NCI-H526 (cell line): ENCODE measurements around the gene CPXM1.
A peak's percentile ranks its signal among the peaks of the same experiment; 100 is the strongest.

Experiments
- DNase-seq, 2 experiments: peaks; one replicate each; lab custom pipeline; 2025; lab: John Stamatoyannopoulos, UW

CPXM1 gene

DNA sequence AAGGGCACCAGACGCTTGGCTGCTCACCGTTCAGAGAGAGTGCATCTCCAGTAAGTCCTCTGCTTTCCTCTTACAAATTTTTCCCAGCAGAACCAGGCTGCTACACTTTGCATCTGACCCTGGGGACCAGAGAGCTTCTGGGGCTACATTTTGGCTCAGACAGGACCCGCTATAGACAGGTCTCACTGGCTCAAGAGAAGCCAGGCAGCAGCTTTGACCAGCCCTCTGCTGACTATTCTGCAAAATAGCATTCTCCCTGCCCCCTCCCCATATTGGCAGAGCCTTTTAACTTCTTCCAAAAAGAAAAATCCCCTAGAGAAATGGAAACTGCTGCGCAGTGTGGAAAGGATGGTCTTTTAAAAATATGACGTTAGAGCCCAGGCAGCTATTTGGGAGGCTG lies 37.2 kb downstream of the CPXM1 start:
- DNase-seq, result no peak

DNA sequence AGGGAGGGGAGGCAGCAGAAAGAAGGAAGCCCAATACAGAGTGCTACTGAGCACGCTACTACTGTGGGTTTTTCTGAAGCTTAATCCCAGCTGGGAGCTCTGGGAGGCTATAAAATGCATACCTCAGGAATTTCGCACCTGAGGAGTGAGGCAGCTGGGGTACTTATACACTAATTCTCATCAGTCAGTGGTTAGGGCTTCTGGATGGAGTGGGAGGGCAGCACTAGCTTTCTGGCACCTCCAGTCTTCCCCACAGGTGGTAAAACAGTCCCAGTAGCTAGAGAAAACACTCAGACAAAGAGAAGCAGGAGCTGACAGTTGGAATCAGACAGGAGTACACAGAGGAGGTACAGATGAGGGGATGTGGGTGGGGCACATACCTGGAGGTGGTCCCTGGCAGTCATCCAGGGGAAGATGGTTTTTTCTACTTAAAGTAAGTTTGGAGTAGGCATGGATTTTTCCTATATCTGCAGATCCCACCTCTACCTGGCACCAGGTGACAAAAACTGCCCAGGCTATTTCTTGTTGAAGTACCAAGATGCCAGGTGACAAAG lies 37.8 kb downstream of the CPXM1 start:
- no peak for DNase-seq

DNA sequence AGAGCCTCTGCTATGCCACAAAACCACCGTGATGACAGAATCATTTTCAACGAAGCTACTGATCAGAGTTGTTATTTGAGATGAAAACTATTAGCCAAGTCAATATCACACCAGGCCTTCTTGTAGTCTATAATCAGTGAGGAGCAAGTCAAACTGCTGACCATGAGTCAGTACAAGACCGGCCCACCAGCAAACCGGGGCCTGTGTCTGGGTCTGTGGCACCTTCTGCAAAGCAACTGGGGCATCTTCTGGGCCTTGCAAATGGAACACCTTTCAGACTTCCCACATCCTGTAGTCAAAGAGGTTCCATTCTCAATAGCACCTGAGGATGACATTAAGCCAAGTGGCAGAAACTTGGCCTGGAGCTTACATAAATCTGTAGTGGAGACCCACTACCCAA lies 38.5 kb downstream of the CPXM1 start:
- DNase-seq, result no peak

DNA sequence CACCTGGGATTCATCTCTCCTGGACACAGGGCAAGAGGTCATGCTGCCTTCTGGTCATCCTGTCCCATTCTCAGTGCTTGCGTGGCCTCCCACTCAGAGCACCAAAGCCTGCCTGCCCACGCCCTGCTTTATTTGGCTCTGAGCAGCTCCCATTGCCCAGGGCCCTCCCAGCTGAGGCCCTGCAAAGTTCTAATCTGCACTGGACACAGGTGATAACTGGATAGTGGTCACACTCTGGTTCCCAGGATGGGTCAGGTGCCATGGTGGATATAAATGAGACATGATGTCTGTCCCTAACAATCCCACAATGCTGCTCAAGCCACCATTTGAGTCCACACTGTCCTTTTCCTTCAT lies 39.5 kb downstream of the CPXM1 start:
- no peak for DNase-seq

DNA sequence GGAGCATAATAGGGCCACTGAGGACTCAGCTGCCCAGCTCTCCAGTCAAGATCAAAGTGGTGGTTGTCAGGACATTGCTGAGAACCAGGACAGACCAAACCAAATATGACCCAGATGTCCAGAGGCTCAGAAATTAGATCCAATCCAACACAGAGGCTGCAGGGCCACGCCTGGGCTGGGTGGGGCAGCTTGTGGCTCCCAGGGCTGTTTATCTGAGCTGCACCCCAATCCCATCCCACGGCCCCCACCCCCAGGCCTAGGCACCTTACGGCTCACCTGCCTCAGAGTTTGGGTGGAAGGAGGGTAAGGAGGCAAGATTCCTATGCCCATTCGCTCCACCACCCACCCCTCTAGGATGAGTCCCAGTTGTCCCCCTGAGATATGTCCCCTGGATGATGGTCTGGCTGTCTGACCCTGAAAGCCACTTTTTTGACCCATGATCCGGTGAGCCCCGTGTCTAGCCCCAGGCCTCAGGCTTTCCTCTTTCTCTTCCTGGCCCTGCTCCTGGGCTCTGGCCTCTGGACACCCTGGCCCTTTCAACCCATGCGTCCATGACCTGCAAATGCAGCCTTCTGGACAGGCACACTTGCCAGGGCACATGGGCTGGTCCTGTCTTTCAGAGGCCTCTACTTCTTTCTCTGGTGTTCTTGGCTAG lies 40.0 kb downstream of the CPXM1 start:
- DNase-seq, result no peak

DNA sequence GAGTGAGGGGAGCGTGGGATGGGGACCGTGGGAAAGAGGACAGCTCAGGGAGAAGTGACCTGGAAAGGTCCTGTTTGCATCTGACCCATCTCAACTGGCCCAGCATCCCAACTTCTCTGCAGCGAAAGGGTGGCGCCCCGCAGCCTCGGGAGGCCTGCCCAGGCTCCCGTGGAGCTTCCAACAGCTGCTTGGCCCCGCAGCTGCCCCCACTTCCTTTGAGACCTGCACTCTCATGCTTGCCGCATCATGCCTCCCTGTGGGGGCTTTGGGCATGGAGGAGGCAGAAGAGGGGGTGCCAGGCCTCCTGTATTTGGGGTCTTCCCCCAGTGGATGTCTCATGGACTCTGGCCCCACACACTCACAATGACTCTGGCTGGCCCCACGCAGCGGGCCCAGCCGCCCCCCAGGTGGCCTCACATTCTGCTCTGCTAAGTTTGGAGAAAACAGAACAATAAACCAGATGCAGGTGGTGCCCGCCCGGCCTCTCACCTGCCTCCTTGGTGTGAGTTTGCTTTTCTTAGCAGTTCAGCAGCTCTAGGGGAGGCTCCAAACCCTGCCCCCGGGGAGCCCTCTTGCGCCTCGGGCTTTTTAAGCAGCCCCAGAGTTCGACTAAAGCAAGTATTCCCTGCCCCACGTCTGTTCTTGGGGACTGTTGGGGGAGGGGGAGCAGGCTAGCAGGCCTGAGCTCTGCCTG lies 40.7 kb downstream of the CPXM1 start:
- DNase-seq, result no peak

DNA sequence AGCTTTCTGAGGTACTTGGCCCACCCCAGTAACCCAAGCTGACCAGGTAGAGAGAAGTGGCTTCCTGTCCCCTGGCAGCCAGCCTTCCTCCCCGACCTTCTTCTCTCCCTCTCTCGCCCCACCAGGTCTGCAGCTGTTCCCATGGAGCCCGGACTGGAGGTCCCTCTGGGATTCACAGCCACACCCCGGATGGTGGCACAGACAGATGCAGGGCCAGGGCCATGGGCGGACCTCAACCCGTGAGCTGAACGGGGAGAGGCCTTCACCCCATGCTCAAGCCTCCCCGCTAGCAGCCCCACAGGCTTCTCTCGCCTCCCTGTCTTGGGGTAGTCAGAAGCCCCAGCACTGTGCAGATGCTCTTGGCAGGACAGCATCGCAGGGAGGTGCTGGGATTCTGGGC lies 41.3 kb downstream of the CPXM1 start:
- DNase-seq, result no peak

DNA sequence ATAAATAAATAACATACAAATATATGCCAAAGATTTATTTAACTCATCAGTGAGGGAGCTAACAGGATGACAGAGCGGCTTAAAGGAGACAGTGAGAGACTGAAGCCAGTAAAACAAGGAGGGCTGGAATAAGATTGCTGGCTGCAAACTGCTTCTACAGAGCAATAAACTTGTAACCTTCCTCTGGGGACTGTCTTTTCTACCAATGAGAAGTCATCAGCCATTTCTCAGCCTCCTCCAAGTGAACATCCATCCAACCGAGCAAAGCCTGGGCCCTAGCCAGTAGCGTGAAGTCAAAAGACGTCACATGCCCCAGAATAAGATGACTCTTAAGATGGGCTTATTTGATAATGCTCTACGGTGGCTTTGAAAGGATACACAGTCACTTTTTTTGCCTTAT lies 42.5 kb downstream of the CPXM1 start:
- no peak for DNase-seq

DNA sequence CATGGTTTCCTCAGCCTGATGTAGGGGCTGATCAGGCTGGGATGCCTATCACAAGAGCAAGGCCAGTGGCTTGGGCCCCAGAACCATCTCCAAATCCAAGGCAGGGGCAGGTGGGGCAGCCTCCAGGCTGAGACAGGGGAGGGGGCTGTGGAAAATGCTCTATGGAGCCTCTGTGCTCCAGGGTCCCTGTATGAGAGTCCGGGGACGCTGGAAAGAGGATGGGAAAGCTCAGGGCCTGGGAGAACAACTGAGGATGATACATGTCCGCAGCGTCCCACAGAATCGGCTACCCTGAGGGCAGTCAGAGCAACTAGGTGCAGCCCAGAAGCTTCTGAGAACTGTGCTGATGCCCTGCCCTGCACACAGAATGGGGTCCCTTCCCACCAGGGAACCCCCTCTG lies 43.4 kb downstream of the CPXM1 start:
- DNase-seq, result no peak

DNA sequence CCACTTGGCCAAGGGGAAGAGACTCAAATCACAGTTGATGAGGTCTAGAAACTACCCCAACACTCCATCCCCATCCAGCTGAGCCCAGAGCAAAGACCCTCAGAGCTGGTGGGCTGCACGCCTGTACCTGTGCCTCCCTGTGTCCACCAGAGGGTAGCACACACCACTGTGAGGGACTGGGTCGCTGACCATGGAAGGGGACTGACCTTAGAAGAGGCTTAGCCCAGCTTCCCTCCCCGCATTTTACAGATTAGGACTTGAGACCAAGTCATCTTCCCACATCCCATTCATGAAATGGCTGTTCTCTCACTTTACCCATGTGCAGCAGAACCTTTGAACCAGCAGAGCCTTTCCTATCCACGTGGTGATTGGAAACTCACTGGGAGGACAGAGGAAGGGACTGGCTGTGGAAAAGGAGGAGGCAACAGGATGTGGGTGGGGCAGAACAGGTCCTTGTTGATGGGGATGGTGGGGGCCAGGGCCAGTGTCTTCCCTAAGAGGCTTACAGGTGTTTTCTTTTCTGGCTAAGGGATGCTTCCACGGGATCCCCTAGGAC lies 44.3 kb downstream of the CPXM1 start:
- peak in 1 of 2 experiments; percentile 28 for DNase-seq

DNA sequence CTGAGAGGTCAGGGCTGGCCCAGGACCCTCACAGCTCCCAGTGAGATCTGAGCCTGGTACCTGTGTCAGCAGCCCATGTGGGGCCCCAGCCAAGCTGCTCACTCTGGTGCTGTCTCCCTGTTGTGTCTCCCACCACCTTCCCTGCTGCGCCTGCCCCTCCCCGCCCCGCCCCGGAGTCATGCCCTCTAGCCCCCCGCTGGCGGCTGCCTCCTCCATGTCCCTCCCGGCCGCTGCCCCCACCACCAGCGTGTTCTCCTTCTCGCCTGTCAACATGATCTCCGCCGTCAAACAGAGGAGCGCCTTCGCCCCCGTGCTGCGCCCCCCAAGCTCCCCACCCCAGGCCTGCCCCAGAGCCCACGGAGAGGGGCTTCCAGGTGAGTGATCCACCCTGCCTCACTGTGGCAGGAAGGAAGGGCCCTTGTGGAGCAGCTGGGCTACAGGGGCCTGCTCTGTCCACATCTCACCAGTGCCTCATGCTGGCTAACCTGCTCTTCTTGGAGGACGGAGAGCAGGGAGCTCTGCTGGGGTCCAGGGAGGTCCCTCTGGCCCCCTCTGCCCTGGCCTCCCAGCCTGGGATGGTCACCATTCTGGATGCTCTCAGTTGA lies 44.9 kb downstream of the CPXM1 start:
- DNase-seq, result no peak

DNA sequence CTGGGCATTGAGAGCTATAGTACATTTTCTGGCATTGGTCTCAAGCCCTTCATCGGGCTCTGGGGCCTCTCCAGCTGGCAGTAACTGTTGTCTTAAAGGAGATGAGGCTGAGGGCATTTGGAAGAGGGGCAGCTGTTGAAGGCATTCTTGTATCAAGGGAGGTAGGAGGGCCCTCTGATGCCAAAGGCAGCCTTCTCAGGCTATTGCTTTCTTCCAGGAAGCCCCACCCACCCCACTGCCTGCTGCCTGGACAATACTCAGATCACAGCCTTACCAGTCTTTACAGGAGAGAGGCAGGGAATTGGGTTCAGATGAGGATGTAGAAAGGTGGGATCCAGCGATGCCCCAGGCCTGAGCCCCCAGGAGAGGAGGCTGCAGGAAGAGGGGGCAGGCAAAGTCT lies 46.0 kb downstream of the CPXM1 start:
- DNase-seq, result no peak

DNA sequence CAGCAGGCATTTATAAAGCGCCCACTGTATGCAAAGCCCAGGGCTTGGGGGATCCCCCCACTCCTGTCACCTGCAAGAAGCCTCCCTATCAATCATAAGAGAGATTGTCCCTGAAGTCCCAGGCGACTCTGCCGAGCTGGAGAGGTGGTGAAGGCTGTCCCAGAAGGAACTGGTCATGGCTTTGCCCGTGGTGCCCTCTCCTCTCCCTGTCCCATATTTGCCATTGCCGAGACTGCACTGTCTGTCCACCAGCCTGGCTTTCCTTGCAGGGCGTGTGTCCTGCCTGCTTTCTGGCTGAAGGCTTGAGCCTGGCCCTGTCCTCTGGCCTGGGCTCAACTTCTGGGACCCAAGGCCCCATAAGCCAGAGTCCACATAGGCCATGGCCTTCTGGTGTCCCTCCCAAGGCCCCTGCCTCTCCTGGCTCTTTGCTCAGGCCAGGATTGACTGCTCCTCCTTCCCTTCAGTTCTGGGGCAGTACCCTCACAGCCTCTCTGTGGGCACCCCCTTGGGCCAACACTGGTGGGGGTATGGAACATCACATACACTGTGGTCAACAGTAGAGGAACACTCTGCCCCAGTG lies 46.9 kb downstream of the CPXM1 start:
- no peak for DNase-seq

DNA sequence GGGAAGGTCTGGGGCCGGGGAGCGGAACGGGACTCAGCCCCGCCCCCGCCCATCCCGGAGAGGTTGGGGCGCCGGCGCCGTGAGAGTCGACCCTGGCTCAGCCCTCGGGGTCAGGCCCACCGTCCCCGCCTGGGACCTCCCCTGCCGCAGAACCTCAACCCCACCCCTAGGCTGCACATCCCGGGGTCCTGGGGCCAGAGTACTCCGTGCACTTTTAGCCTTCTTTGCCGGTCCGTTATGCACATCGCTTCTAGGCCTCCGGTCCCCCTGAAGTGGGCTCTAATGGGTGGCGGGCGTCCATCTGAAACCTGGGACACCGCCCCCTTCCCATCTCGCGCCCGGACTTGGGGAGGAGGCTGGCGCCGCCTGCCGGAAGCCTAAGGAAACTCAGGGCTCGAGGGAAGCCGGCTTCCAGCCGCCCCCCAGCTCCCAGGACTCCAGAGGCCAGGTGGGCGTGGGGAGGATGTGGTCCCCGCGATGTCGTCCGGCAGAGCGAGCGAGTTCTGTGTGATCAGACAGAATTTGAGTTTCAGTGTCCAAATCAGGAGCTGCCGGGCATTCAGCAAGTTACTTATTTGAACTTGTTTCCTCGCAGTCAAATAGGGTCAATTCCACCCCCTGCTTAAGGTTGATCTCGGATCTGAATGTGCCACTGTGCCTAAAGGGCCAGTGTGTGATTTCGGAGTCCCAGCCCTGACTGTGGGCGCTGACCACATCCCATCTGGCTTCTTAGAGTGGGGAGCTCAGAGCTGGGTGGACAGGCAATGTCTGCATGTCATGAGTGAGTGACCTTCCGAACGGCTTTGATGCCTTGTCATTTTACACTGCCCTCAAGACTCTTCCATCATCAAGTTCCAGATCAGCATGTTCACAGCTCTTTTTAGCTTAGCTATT lies 47.6 kb downstream of the CPXM1 start:
- DNase-seq, result peak; percentile 11 to 70

DNA sequence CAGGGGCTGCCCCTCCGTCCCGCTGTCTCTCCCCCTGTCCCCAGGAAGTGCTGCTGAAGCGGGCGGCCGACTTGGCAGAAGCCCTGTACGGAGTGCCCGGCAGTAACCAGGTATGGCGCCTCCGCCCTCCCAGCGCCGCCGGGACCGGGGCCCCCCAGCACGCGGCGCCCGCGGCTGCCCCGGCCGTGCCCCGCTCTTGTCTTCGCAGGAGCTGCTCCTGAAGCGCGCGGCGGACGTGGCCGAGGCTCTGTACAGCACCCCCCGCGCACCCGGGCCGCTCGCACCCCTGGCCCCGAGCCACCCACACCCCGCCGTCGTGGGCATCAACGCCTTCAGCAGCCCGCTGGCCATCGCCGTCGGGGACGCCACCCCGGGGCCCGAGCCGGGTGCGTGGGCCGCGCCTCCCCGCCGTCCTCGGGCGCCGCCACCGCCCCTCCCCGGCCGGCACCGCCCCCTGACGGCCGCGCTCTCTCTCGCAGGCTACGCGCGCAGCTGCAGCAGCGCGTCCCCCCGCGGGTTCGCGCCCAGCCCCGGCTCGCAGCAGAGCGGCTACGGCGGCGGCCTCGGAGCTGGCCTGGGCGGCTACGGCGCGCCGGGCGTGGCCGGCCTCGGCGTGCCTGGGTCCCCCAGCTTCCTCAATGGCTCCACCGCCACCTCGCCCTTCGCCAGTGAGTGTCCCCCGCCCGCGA lies 48.4 kb downstream of the CPXM1 start:
- peak in 1 of 2 experiments; percentile 52 for DNase-seq

DNA sequence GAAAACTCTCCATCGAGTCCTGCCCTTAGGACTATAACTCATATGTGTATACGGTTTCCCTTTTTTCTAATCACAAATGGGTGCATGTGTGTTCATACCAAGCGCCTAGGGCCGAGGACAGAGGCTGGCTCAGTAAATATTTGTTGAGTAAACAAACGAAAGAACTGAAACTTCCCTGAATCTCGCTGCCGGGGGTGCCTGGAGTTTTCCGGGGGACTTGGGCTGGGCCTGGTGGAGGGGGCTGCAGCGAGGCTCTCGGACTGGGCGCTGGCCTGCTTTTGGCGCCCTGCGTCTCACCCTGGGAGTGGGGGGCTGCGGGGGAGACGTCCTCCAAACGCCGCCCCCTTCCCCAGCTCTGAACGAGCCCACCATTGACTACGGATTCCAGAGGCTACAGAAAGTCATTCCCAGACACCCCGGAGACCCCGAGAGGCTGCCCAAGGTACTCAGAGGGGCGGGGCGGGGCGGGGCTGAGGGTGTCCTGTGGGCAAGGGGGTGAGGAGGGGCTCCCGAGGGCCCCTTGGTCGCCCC lies 49.0 kb downstream of the CPXM1 start:
- DNase-seq, result peak in 1 of 2 experiments; percentile 62

DNA sequence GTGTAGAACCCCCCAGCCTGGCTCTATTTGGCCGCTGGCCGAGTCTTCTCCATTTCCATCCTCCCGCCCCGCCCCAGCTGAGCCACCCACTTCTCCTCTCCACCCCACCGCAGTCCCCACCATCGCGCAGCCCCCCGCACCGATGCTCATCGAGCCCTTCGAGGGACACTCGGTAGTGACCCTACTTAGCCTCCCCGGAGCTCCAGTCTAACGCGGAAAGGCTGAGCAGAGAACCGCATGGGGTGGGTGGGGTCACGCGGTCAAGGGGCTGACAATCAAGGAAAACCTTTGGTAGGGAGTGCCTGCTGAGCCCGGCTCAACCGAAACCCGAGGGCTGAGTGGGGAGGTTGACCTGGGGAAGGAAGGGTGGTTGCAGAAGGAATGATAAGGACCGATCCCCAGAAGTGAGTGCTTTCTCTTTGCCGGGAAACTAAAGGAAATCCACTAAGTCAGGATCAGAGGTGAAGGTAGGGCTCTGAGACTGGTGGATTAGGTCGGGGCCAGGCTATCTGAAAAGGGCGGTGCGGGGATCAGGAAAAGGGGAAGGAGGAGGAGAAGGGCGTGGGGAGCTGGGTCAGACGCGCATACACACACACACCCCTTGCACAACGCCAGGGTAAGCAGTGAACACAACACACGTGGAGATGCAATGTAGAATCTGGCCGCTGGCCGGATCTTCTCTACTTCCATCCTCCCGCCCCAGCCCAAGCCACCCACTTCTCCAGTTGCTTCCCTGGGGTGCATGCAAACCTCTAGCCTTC lies 49.8 kb downstream of the CPXM1 start:
- peak; percentile 41 to 62 for DNase-seq

DNA sequence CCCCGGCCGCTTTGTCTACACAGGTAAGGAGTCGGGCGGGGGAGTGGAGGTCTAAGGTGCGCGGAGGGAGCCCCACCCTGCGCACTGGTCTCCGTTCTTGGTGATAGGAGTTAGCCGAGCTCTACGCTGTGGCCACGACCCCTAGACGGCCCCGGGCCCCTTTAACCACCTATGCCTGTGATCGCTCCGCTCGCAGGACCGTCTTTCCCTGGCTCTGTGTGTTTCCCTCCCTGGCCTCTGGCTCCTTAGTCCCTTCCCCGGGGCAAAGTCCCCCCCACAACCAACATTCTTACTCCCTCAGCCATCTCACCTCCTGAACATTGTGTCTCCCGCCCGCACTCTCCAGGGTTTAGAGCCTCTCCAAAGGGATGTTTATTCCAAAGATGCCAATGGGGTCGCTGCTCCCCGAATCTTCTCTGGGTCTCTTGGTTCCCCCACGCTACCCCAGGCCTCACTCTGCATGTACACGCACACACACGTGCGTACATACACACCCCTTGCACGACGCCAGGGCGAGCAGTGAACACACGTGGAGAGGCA lies 50.4 kb downstream of the CPXM1 start:
- DNase-seq, result peak in 1 of 2 experiments; percentile 30

DNA sequence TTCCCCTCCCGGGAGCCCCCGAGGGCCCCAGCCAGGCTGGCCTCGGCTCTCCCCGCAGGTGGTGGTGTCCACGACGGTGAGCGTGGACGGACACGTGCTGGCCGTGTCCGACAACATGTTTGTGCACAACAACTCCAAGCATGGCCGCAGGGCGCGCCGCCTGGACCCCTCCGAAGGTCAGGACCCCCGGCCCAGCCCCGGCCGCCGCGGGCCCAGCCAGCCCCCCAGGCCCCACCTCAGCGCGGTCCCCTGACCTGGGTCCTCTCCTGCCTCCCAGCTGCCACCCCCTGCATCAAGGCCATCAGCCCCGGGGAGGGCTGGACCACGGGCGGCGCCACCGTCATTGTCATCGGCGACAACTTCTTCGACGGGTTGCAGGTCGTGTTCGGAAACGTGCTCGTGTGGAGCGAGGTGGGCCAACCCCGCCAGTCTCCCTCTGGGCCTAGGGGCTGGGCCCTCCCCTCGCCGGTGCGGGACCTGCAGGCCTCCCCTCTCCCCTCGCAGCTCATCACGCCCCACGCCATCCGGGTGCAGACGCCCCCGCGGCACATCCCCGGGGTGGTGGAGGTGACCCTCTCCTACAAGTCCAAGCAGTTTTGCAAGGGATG lies 51.0 kb downstream of the CPXM1 start:
- DNase-seq, result no peak
